Panc1 (cell line): ENCODE measurements around the gene RNU1-1.
"Not testable (repeated sequence)": the region's sequence is repeated elsewhere in the genome, so short reads cannot be mapped to it uniquely, and the experiment has no call there.

ENCODE experiments used
- CTCF ChIP-seq: fragments of 450-650 bp; IDR thresholded peaks from 2 replicates; pipeline ENCODE4 v1.5.1; 2017; ENCODE audit warnings: mild to moderate bottlenecking
- POLR2AphosphoS5 ChIP-seq: IDR thresholded peaks from 2 replicates; pipeline ENCODE4 v1.6.1; 2012; ENCODE audit warnings: mild to moderate bottlenecking, low read depth, low read length, moderate library complexity
- SIN3A ChIP-seq: IDR thresholded peaks from 2 replicates; pipeline ENCODE4 v1.6.1; 2012; ENCODE audit warnings: low read depth, mild to moderate bottlenecking, low read length, moderate library complexity, borderline replicate concordance; ENCODE audit not compliant: insufficient read depth
- TCF7L2 ChIP-seq: IDR thresholded peaks from 2 replicates; pipeline ENCODE4 v1.6.1; 2011; ENCODE audit warnings: mild to moderate bottlenecking, low read depth, low read length, inconsistent platforms
- TF ChIP-seq, protein P1 (sequence below), 2 experiments: IDR thresholded peaks; 2 replicates each; pipeline ENCODE4 v1.6.1; 2011 to 2012; ENCODE audit warnings: low read depth in 2 of 2, control low read depth in 1 of 2, low read length in 1 of 2, mild to moderate bottlenecking in 1 of 2, moderate library complexity in 1 of 2; ENCODE audit not compliant: insufficient read depth in 1 of 2

DNA sequence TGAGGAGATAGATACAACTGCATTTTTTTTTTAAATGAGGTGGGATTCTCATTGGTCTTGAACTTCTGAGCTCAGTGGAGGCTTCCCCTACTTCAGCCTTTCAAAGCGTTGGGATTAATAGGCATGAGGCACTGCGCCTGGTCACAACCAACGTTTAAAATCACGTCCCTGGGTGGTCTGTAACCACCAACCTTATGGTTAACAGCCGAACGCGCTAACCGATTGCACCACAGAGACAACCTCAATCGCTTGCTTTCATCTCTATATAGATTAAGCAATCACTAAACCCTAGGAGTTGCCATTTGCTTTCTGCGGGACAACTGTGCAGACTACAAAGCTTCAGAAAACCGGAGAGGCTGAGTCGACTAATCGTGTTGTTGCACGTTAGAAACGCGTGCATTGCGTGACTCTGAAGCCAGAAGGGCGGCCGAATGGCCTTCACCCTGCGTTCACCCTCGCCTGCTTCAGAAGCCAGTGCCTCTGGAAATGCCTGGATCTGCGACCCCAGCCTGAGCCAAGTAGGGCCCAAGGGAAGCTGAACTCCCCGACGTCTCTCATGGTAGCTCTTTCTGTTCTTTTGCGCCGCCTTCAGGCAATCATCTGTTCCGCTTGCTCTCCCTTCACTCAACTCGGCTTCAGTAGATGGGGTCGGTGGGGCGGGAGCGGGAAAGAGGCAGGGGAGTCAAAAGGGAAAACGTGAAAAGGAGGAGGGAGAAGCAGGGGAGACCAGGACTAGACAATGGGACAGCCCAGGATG is 18.3 kb upstream of the RNU1-1 start:
- not testable (repeated sequence) for TF ChIP-seq SIN3A, TCF7L2, CTCF, POLR2AphosphoS5
- TF ChIP-seq, protein P1, sequence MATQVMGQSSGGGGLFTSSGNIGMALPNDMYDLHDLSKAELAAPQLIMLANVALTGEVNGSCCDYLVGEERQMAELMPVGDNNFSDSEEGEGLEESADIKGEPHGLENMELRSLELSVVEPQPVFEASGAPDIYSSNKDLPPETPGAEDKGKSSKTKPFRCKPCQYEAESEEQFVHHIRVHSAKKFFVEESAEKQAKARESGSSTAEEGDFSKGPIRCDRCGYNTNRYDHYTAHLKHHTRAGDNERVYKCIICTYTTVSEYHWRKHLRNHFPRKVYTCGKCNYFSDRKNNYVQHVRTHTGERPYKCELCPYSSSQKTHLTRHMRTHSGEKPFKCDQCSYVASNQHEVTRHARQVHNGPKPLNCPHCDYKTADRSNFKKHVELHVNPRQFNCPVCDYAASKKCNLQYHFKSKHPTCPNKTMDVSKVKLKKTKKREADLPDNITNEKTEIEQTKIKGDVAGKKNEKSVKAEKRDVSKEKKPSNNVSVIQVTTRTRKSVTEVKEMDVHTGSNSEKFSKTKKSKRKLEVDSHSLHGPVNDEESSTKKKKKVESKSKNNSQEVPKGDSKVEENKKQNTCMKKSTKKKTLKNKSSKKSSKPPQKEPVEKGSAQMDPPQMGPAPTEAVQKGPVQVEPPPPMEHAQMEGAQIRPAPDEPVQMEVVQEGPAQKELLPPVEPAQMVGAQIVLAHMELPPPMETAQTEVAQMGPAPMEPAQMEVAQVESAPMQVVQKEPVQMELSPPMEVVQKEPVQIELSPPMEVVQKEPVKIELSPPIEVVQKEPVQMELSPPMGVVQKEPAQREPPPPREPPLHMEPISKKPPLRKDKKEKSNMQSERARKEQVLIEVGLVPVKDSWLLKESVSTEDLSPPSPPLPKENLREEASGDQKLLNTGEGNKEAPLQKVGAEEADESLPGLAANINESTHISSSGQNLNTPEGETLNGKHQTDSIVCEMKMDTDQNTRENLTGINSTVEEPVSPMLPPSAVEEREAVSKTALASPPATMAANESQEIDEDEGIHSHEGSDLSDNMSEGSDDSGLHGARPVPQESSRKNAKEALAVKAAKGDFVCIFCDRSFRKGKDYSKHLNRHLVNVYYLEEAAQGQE (IDR thresholded peaks at IDR 0.05; ENCODE audit: insufficient read depth in 1 of 2, low read depth in 2 of 2, low read length in 1 of 2) = not testable (repeated sequence)
